SK-N-SH treated with all-trans-retinoic acid at 6 μM for 48 hours (cell line): ENCODE results near the gene COBL.

ENCODE experiments used
- ESRRG ChIP-seq: fragments of 250-450 bp; sonication (Bioruptor Pico); IDR thresholded peaks from 2 replicates; pipeline ENCODE4 v1.6.1; 2021; ENCODE audit warnings: mild to moderate bottlenecking
- GLIS3 ChIP-seq: fragments of 250-450 bp; sonication (Bioruptor Pico); IDR thresholded peaks from 2 replicates; pipeline ENCODE4 v1.5.0; 2020; ENCODE audit warnings: mild to moderate bottlenecking, moderate library complexity
- PATZ1 ChIP-seq: fragments of 250-450 bp; sonication (Bioruptor Pico); IDR thresholded peaks from 2 replicates; pipeline ENCODE4 v1.8.0; 2020; ENCODE audit warnings: mild to moderate bottlenecking, moderate library complexity, borderline replicate concordance
- ZC3H10 ChIP-seq: fragments of 250-450 bp; sonication (Bioruptor Pico); IDR thresholded peaks from 2 replicates; pipeline ENCODE4 v1.5.1; 2021; ENCODE audit warnings: mild to moderate bottlenecking, moderate library complexity
- ZNF8 ChIP-seq: fragments of 450-650 bp; formaldehyde crosslinking; IDR thresholded peaks from 2 replicates; pipeline ENCODE4 v1.5.0; 2020; ENCODE audit warnings: mild to moderate bottlenecking, moderate library complexity

- no peak for TF ChIP-seq GLIS3
- no peak for TF ChIP-seq ZC3H10
- no peak for TF ChIP-seq ZNF8 (CRISPR knock-in tag)
- TF ChIP-seq PATZ1, result no peak
- TF ChIP-seq ESRRG (CRISPR knock-in tag), result no peak
These were observed 293.1 kb downstream of the COBL start for GRCh38 chr7:51023547-51023946.
